Endothelial cell of coronary artery (primary cell): ENCODE measurements around the gene IGFBP4. TPM values are rescaled to one million over a fixed set of nuclear protein-coding genes. Genes with fewer than 3 reads are reported as not detected.

Source experiments
- total RNA-seq: library from RNA; depleted of rRNA; stranded (reverse); fragments of >200 nt; gene quantifications from 2 replicates; pipeline ENCODE4 v1.2.3, GENCODE V29; 2014

Gene IGFBP4
- total RNA-seq = 149 and 165 TPM in 2 replicates

DNA sequence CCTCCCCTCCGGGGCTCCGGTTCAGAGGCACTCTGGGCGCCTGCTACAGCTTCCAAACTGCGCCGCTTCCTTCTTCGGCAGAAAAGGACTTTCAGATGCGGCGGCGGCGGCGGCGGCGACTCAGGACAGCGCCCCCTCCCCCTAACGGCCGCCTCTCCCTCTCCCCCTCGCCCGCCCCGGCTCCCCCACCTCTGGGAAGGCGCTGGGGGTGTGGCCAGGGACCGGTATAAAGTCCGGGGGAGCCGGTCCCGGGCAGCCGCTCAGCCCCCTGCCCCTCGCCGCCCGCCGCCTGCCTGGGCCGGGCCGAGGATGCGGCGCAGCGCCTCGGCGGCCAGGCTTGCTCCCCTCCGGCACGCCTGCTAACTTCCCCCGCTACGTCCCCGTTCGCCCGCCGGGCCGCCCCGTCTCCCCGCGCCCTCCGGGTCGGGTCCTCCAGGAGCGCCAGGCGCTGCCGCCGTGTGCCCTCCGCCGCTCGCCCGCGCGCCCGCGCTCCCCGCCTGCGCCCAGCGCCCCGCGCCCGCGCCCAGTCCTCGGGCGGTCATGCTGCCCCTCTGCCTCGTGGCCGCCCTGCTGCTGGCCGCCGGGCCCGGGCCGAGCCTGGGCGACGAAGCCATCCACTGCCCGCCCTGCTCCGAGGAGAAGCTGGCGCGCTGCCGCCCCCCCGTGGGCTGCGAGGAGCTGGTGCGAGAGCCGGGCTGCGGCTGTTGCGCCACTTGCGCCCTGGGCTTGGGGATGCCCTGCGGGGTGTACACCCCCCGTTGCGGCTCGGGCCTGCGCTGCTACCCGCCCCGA, at the start of gene IGFBP4:
IGFBP4 (plus strand) TSS at position 255 of the 792 bp plus-strand sequence; CDS start at position 541, 286 bp downstream.

DNA sequence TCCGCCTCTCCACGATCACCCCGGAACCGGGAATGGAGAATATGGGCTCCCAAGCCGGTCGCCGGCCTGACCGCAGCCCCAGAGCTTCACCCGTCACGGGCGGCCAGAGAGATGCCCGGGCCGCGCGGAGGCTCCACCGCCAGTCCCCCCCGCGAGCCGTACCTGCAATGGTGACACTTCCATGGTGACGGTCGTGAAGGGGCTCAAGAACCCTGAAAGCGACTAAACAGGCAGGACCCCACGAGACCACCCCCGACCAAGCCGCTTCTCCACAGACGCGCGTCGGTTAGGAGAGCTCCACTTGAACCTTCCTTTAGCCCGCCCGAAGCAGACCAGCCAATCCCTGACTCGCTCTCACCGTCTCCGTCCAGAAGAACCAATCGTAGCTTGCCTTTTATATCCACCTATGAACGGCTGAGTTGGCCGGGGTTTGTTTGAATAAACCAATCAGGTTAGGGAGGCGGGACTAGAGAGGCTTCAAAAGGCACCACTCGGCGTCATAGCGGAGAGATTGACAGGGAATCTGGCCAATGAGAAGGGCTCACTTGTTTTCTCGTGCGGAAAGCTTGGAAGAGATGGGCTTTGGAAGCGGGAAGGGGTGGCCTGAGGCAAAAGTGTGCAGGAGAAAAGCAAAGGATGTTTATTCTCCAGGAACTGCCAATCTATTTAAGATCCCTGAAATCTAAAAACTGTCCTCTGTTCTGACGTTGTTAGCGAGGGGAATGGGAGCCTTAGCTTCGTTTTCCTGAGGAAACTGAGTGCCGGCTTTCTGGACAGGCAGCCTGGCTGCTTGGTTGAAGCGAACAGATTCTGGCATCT, 25.4 kb upstream of the IGFBP4 start, which contains the start of gene TOP2A:
TOP2A (minus strand) TSS at position 288 of the 819 bp plus-strand sequence; CDS start at position 183, 105 bp downstream.

DNA sequence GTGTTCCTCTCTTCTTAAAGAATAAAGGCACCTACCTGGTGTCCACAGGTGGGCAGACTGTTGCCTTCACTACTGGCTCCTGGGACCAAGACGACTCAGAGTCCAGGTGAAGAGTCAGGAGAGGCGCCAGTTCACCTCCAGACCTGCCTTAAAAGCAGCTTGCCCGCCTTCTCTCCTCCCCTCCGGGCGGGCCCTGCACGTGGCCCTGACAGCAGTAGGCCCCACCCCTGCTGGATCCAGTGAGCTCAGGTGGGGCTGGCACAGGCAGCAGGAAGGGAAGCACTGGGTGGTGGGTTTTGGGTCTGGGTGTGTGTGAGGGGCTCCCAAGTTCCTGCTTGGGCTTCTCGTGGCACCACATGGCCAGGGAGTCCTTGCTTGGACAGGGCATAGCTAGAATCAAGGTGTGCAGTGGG, 58.3 kb downstream of the IGFBP4 start, which contains the start of gene TNS4:
TNS4 (minus strand) TSS at position 125 of the 413 bp plus-strand sequence. CDS start 5,198 bp downstream, outside the sequence.

Other genes starting within 250 kb of the IGFBP4 start
- 5.7 and 7.8 TPM in 2 replicates for gene WIPF2, start 224.1 kb upstream of the IGFBP4 start, total RNA-seq
- gene CDC6, start 155.6 kb upstream of the IGFBP4 start, total RNA-seq = 8.6 and 19.4 TPM in 2 replicates
- 7.6 and 11.5 TPM in 2 replicates for gene RARA, start 134.3 kb upstream of the IGFBP4 start, total RNA-seq
- gene GJD3, start 78.7 kb upstream of the IGFBP4 start, total RNA-seq = 0.18 TPM in 1 of 2 replicates, not detected in the other
- 33.9 and 74.6 TPM in 2 replicates for gene TOP2A, start 25.6 kb upstream of the IGFBP4 start, total RNA-seq
- gene TNS4, start 58.2 kb downstream of the IGFBP4 start, total RNA-seq = not detected in 2 replicates
- gene CCR7, start 122.0 kb downstream of the IGFBP4 start, total RNA-seq = under 0.01 and 0.09 TPM in 2 replicates
- 79.2 and 98.3 TPM in 2 replicates for gene SMARCE1, start 204.4 kb downstream of the IGFBP4 start, total RNA-seq
- gene KRT222, start 221.7 kb downstream of the IGFBP4 start, total RNA-seq = not detected in 2 replicates